Lower leg skin (tissue), 4 donors: ENCODE measurements around the gene GIMAP5. TPM values are rescaled to one million over a fixed set of nuclear protein-coding genes. Genes with fewer than 3 reads are reported as not detected.

Experiments used
- DNase-seq, 2 donors: peaks; one replicate each; pipeline ENCODE4 v3.0.0-alpha.2; 2019; ENCODE audit warnings: low spot score in 2 of 2
- H3K4me3 ChIP-seq: fragments of 200-600 bp; sonication (generic); 2 replicates; pipeline ENCODE4 v1.5.1; 2017; ENCODE audit warnings: mild to moderate bottlenecking, low read depth; ENCODE audit not compliant: poor library complexity, severe bottlenecking
- CTCF ChIP-seq, 3 donors: fragments of 450-650 bp; IDR thresholded peaks; one replicate each; pipeline ENCODE4 v1.5.1; 2016; ENCODE audit warnings: antibody characterized with exemption in 3 of 3, mild to moderate bottlenecking in 3 of 3, moderate library complexity in 2 of 3
- POLR2A ChIP-seq, 2 donors: fragments of 450-650 bp; IDR thresholded peaks; one replicate each; pipeline ENCODE4 v1.6.1; 2016 to 2017; ENCODE audit warnings: antibody characterized with exemption in 2 of 2, mild to moderate bottlenecking in 1 of 2, moderate library complexity in 1 of 2
- WGBS, 2 donors: methylation state at CpG; one replicate each; pipeline ENCODE4 v1.1.5; 2018; 5-methylcytosine and 5-hydroxymethylcytosine counted together
- intact Hi-C: fragments of 100-400 bp; cut with DNase I; formaldehyde crosslinking; loops from one replicate; pipeline ENCODE4 v1.15.0; 2023; ENCODE audit warnings: low total_unique reads
- total RNA-seq, 4 donors: library from RNA; depleted of rRNA; stranded (reverse); fragments of >200 nt; gene quantifications; one replicate each; pipeline ENCODE4 v1.1.0, GENCODE V29; 2016

Gene GIMAP5
- total RNA-seq, 4 donors from 2014 or later, result 4.6 to 18.7 (median 10.9) TPM

GRCh38 chr7:150719960-150720891, 17.0 kb upstream of the GIMAP5 start:
- H3K4me3 ChIP-seq, result no peak overlapping the region
- no peak for DNase-seq
- TF ChIP-seq POLR2A (IDR thresholded peaks at IDR 0.05) (no peak), CTCF (IDR thresholded peaks at IDR 0.05) (no peak)
- intact Hi-C loops, result no loop called here
- 93 to 94% methylated on average over 50 to 52 of the region's 52 CpGs for WGBS, 2 donors

- TF ChIP-seq POLR2A (IDR thresholded peaks at IDR 0.05) (no peak), CTCF (IDR thresholded peaks at IDR 0.05) (no peak)
- intact Hi-C loops, result no loop called here
- H3K4me3 ChIP-seq, result no peak overlapping the region
- DNase-seq, result no peak
- WGBS, 2 donors, result 78 to 90% methylated on average over 11 of the region's 11 CpGs
Observed at GRCh38 chr7:150721970-150722373, 15.2 kb upstream of the GIMAP5 start.

GRCh38 chr7:150722431-150722931, 14.7 kb upstream of the GIMAP5 start:
- DNase-seq, result no peak
- 57 to 60% methylated on average over 12 of the region's 12 CpGs for WGBS, 2 donors
- intact Hi-C loops, result no loop called here
- no peak for TF ChIP-seq POLR2A (IDR thresholded peaks at IDR 0.05)
- no peak for TF ChIP-seq CTCF (IDR thresholded peaks at IDR 0.05)
- no peak overlapping the region for H3K4me3 ChIP-seq

GRCh38 chr7:150723467-150723866, 13.8 kb upstream of the GIMAP5 start:
- WGBS, 2 donors, result 79 to 87% methylated on average over 1 of the region's 1 CpG
- intact Hi-C loops, result no loop called here
- TF ChIP-seq CTCF (IDR thresholded peaks at IDR 0.05) (no peak), POLR2A (IDR thresholded peaks at IDR 0.05) (no peak)
- no peak for DNase-seq
- no peak overlapping the region for H3K4me3 ChIP-seq

- no peak for TF ChIP-seq CTCF (IDR thresholded peaks at IDR 0.05)
- no peak for TF ChIP-seq POLR2A (IDR thresholded peaks at IDR 0.05)
- 66 to 67% methylated on average over 3 of the region's 3 CpGs for WGBS, 2 donors
- intact Hi-C loops, result no loop called here
- no peak for DNase-seq
- no peak overlapping the region for H3K4me3 ChIP-seq
Observed at GRCh38 chr7:150727381-150727780, 9.8 kb upstream of the GIMAP5 start.
